Fibroblast of lung (primary cell): ENCODE data around the gene DDIT4. TPM values are rescaled to one million over a fixed set of nuclear protein-coding genes. Genes with fewer than 3 reads are reported as not detected.

Source experiments
- DNase-seq, 2 donors: peaks; one replicate each; pipeline versions ENCODE4 v3.0.0 to v3.0.0-alpha.2; 2010; ENCODE audit warnings: low read depth in 2 of 2
- H2AFZ ChIP-seq: 2 replicates; pipeline ENCODE4 v1.5.1; 2012; ENCODE audit warnings: low read length, control low read depth, inconsistent platforms
- H3K27ac ChIP-seq: 2 replicates; pipeline ENCODE4 v1.5.1; 2011; ENCODE audit warnings: low read length, control low read depth; ENCODE audit not compliant: insufficient read depth
- H3K27me3 ChIP-seq: 2 replicates; pipeline ENCODE4 v1.5.1; 2011; ENCODE audit warnings: mild to moderate bottlenecking, low read length; ENCODE audit not compliant: control insufficient read depth, insufficient read depth
- H3K36me3 ChIP-seq: 2 replicates; pipeline ENCODE4 v1.5.1; 2011; ENCODE audit warnings: low read length; ENCODE audit not compliant: control insufficient read depth, insufficient read depth
- H3K4me1 ChIP-seq: 2 replicates; pipeline ENCODE4 v1.5.1; 2011; ENCODE audit warnings: low read length; ENCODE audit not compliant: control insufficient read depth, insufficient read depth; ENCODE audit errors: extremely low read depth
- H3K4me2 ChIP-seq: 2 replicates; pipeline ENCODE4 v1.5.1; 2011; ENCODE audit warnings: low read length, control low read depth; ENCODE audit not compliant: insufficient read depth; ENCODE audit errors: extremely low read depth
- H3K4me3 ChIP-seq, 4 experiments: fragments of 200-600 bp in 1 of 4; sonication (generic) in 1 of 4; replicated peaks in 1 of 4; 2 replicates each; pipeline ENCODE4 v1.5.1; 2011 to 2016; ENCODE audit warnings: low read length in 4 of 4, low read depth in 3 of 4, mild to moderate bottlenecking in 3 of 4, control low read depth in 2 of 4, inconsistent platforms in 1 of 4, mixed read lengths in 1 of 4; ENCODE audit not compliant: insufficient read depth in 1 of 4; ENCODE audit errors: control extremely low read depth in 1 of 4
- H3K79me2 ChIP-seq: 2 replicates; pipeline ENCODE4 v1.5.1; 2012; ENCODE audit warnings: mild to moderate bottlenecking, low read length, inconsistent platforms; ENCODE audit not compliant: control insufficient read depth, insufficient read depth
- H3K9ac ChIP-seq: 2 replicates; pipeline ENCODE4 v1.5.1; 2011; ENCODE audit warnings: mild to moderate bottlenecking, low read length, control low read depth; ENCODE audit not compliant: insufficient read depth
- H3K9me3 ChIP-seq: 2 replicates; pipeline ENCODE4 v1.5.1; 2012; ENCODE audit warnings: low read depth, low read length; ENCODE audit not compliant: control insufficient read depth, insufficient read depth
- H4K20me1 ChIP-seq: 2 replicates; pipeline ENCODE4 v1.5.1; 2011; ENCODE audit warnings: low read length; ENCODE audit not compliant: control insufficient read depth, insufficient read depth; ENCODE audit errors: extremely low read depth
- EZH2 ChIP-seq: IDR thresholded peaks from 2 replicates; pipeline ENCODE4 v1.5.1; 2012; ENCODE audit warnings: low read length, control low read depth, mild to moderate bottlenecking; ENCODE audit errors: missing control alignments
- polyA plus RNA-seq, 2 donors: library from polyadenylated mRNA; depleted of rRNA in 1 of 2; stranded (reverse) in 1 of 2; unstranded in 1 of 2; fragments of >200 nt; gene quantifications; 2 replicates each; pipeline ENCODE4 v1.2.1, GENCODE V29; 2011 to 2012; ENCODE audit warnings: missing spikeins in 1 of 2
- total RNA-seq: library from RNA; depleted of rRNA; stranded (reverse); fragments of >200 nt; gene quantifications from 2 replicates; pipeline ENCODE4 v1.2.1, GENCODE V29; 2014
- TF ChIP-seq, protein P1 (sequence below), 2 donors: IDR thresholded peaks in 1 of 2; conservative IDR thresholded peaks in 1 of 2; 1 replicate in 1 of 2; 2 replicates in 1 of 2; pipeline ENCODE4 v1.5.1; 2011 to 2012; ENCODE audit warnings: low read length in 2 of 2, control low read depth in 1 of 2, inconsistent platforms in 1 of 2, low read depth in 1 of 2, mild to moderate bottlenecking in 1 of 2

DDIT4 gene
- total and polyA plus RNA-seq, 2 donors (not counting 1 experiment from before 2014, with no cell fraction given): 51.3 to 662 TPM

- peaks cover 46% of the 10 kb centered on the region for H3K4me1 ChIP-seq
- H3K36me3 ChIP-seq: no peaks in the 10 kb centered on the region
- peak; percentile 81 to 94 for DNase-seq
- H3K4me2 ChIP-seq: peak overlapping the region; percentile 79
- H3K79me2 ChIP-seq: no peaks in the 10 kb centered on the region
- peak overlapping the region; percentile 92 for H3K27ac ChIP-seq
- H4K20me1 ChIP-seq: no peaks in the 10 kb centered on the region
- no peaks in the 10 kb centered on the region for H3K27me3 ChIP-seq
- peak overlapping the region; percentile 78 for H3K9ac ChIP-seq
- H2AFZ ChIP-seq: no peak overlapping the region
- TF ChIP-seq, protein P1, sequence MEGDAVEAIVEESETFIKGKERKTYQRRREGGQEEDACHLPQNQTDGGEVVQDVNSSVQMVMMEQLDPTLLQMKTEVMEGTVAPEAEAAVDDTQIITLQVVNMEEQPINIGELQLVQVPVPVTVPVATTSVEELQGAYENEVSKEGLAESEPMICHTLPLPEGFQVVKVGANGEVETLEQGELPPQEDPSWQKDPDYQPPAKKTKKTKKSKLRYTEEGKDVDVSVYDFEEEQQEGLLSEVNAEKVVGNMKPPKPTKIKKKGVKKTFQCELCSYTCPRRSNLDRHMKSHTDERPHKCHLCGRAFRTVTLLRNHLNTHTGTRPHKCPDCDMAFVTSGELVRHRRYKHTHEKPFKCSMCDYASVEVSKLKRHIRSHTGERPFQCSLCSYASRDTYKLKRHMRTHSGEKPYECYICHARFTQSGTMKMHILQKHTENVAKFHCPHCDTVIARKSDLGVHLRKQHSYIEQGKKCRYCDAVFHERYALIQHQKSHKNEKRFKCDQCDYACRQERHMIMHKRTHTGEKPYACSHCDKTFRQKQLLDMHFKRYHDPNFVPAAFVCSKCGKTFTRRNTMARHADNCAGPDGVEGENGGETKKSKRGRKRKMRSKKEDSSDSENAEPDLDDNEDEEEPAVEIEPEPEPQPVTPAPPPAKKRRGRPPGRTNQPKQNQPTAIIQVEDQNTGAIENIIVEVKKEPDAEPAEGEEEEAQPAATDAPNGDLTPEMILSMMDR (conservative IDR thresholded peaks at IDR 0.05 in 1 of 2, IDR thresholded peaks at IDR 0.05 in 1 of 2; ENCODE audit: low read depth in 1 of 2, low read length in 2 of 2): peak in 1 of 2 donors; percentile 4
- TF ChIP-seq EZH2: no peak
- no peaks in the 10 kb centered on the region for H3K9me3 ChIP-seq
- peak overlapping the region in 3 of 4 experiments; percentile 6 to 44 (median 18) for H3K4me3 ChIP-seq
These were observed 45.9 kb downstream of the DDIT4 start for GRCh38 chr10:72319416-72320254.

DNA sequence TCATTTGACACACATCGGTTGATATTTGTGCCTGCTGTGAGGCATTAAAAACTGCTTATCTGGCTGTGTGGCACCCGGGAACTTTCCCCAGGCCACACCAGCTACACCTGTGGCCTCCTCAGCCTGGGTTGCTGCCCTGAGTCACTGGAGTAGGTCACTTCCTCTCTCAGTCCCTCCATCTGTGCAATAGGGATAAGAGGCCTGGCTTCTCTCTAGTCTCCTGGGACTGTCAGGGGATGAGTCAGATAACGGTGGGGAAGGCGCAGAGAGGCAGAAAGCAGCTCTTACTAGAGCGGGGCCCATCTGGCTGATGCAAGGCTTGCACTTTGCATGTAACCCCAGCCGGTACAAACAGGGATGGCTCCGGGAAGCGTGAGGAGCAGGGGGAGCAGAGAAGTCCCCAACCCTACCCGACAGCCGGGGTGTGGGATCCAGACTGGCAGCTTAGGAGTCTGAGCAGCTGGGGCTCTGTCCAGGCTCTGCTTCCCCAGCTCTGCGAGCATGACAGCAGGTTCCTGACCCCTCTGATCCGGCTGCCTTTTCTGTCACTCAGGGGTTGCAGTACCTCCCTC, 47.0 kb downstream of the DDIT4 start:
- Histone ChIP-seq H4K20me1 (no peaks in the 10 kb centered on the region), H3K27me3 (no peaks in the 10 kb centered on the region), H3K4me3 (no peak overlapping the region), H3K4me1 (peaks cover 47% of the 10 kb centered on the region), H3K4me2 (peak overlapping the region; percentile 85), H3K9me3 (no peaks in the 10 kb centered on the region), H3K36me3 (no peaks in the 10 kb centered on the region), H2AFZ (no peak overlapping the region), H3K27ac (peak overlapping the region; percentile 92), H3K9ac (peak overlapping the region; percentile 60), H3K79me2 (no peaks in the 10 kb centered on the region)
- DNase-seq: peak; percentile 97 to 99
- TF ChIP-seq, protein P1 (conservative IDR thresholded peaks at IDR 0.05 in 1 of 2, IDR thresholded peaks at IDR 0.05 in 1 of 2; ENCODE audit: low read depth in 1 of 2, low read length in 2 of 2): no peak
- no peak for TF ChIP-seq EZH2

DNA sequence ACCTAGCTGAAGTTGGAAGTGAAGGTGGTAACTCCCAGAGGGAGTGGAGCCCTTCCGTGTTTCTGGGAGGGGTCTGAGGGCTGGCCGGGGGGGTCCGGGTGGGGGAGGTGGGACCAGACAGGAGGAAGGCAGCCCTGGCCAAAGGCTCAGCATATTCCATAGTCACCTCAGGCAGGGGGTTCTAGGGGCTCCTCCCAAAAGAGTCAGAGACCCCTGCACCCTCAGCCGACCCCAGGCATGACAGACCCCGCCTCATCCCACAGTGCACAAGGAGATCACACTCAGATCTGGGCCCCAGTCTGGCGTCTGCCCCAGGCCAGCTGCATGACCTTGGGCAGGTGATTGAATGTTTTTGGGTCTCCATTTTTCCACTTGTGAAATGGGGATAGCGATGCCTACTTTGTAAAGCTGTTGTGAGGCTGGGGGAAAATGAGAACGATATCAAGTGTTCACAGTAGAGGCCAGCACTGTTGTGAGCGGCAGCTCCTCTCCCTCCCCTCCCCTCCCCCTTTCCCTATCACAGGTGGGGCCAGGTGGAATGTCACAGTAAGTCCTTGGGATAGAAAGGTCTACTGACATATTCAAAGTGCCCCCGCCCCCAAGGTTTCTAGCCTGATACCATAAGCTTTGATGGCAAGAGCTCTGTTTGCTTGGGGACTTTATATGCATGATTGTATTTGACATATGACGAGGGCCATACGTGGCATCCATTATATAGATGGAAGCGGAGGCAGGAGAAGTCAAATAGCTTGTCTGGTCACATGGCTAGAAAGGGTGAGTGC, 47.7 kb downstream of the DDIT4 start:
- no peak overlapping the region for H2AFZ ChIP-seq
- DNase-seq: no peak

More for the DNA sequence above, 47.7 kb downstream of the DDIT4 start:
- H3K4me3 ChIP-seq: no peak overlapping the region
- H3K36me3 ChIP-seq: no peaks in the 10 kb centered on the region
- peak overlapping the region; percentile 60 for H3K9ac ChIP-seq
- H3K9me3 ChIP-seq: no peaks in the 10 kb centered on the region
- H3K27ac ChIP-seq: peak overlapping the region; percentile 92
- H3K79me2 ChIP-seq: no peaks in the 10 kb centered on the region
- TF ChIP-seq, protein P1 (conservative IDR thresholded peaks at IDR 0.05 in 1 of 2, IDR thresholded peaks at IDR 0.05 in 1 of 2; ENCODE audit: low read depth in 1 of 2, low read length in 2 of 2): no peak
- TF ChIP-seq EZH2: no peak
- no peaks in the 10 kb centered on the region for H3K27me3 ChIP-seq
- peaks cover 43% of the 10 kb centered on the region for H3K4me1 ChIP-seq
- H3K4me2 ChIP-seq: peak overlapping the region; percentile 85
- no peaks in the 10 kb centered on the region for H4K20me1 ChIP-seq
